GM19035 (cell line): Measurements from ENCODE around the gene ZFR2.
"Not testable (repeated sequence)": the region's sequence is repeated elsewhere in the genome, so short reads cannot be mapped to it uniquely, and the experiment has no call there.

Source experiments
- ATAC-seq: cut with Tn5 transposase; IDR thresholded peaks from one replicate; pipeline ENCODE4 v1.9.1; 2021; ENCODE audit not compliant: unreplicated experiment

ZFR2 gene

GRCh38 chr19:3758297-3758696 lies 110.5 kb downstream of the ZFR2 start:
- ATAC-seq, result not testable (repeated sequence)

DNA sequence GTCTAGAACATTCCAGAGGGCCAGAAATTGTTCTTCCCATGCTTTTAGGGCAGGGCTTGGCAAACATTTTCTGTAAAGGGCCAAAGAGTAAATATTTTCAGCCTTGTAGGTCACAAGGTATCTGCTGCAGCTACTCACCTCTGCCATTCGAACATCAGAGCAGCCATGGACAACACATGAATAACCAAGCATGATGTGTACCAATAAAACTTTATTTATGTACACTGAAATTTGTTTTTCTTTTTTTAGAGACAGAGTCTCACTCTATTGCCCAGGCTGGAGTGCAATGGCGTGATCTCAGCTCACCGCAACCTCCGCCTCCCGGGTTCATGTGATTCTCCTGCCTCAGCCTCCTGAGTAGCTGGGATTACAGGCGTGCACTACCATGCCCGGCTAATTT lies 111.1 kb downstream of the ZFR2 start:
- not testable (repeated sequence) for ATAC-seq
